Measurements from ENCODE around the gene HSPA12A.

HSPA12A gene

GRCh38 chr10:116728526-116729096 lies 13.8 kb downstream of the HSPA12A start (continued):
- no peak for TF ChIP-seq HOXC10 (CRISPR knock-in tag; IDR thresholded peaks at IDR 0.05)

- ChIA-PET POLR2A (no interaction called here), CTCF (interaction anchor here (0.7 to 2.1 kb wide), 2 partner anchors 11 to 451 kb away, joined by 3 to 7 read pairs; no protein-coding TSS in a partner anchor)
- Histone ChIP-seq H3K36me3 (ENCODE audit: control insufficient read depth in 2 of 2, insufficient read depth in 1 of 2, low read length in 2 of 2) (no peaks in the 10 kb centered on the region), H3K4me3 (ENCODE audit: low read depth, low read length) (no peak overlapping the region), H3K9me3 (ENCODE audit: control insufficient read depth, insufficient read depth, low read depth, low read length) (no peaks in the 10 kb centered on the region), H3K4me1 (ENCODE audit: control insufficient read depth, insufficient read depth, low read length) (peaks cover 4% of the 10 kb centered on the region; the same call in 1 of the 2 replicates), H3K27ac (ENCODE audit: extremely low read depth, low read depth, low read length) (no peak overlapping the region)
- no peak for TF ChIP-seq TCF7L2 (IDR thresholded peaks at IDR 0.05; ENCODE audit: borderline replicate concordance, low read depth, low read length)
- no peak for TF ChIP-seq ZNF580 (tag by site-specific recombination; IDR thresholded peaks at IDR 0.05)
- no peak for TF ChIP-seq ZNF701 (tag by site-specific recombination; IDR thresholded peaks at IDR 0.05)
- no peak for TF ChIP-seq ZNF600 (tag by site-specific recombination; IDR thresholded peaks at IDR 0.05)
- TF ChIP-seq ZNF510 (tag by site-specific recombination; IDR thresholded peaks at IDR 0.05; ENCODE audit: insufficient replicate concordance), result no peak
- no peak for TF ChIP-seq ZNF558 (tag by site-specific recombination; IDR thresholded peaks at IDR 0.05)
- TF ChIP-seq ZNF19 (tag by site-specific recombination; IDR thresholded peaks at IDR 0.05; ENCODE audit: low read depth), result no peak
- TF ChIP-seq ZNF707 (tag by site-specific recombination; IDR thresholded peaks at IDR 0.05), result no peak
- no peak for TF ChIP-seq ZBTB7A (tag by site-specific recombination; IDR thresholded peaks at IDR 0.05; ENCODE audit: low read depth)
- no peak for TF ChIP-seq ZNF555 (tag by site-specific recombination; conservative IDR thresholded peaks at IDR 0.05)
- no peak for TF ChIP-seq ZNF140 (tag by site-specific recombination; IDR thresholded peaks at IDR 0.05)
- no peak for TF ChIP-seq ZNF10 (tag by site-specific recombination; IDR thresholded peaks at IDR 0.05)
- TF ChIP-seq ZNF274 (IDR thresholded peaks at IDR 0.05; ENCODE audit: low read length), result no peak
- TF ChIP-seq ZNF274 (tag by site-specific recombination; IDR thresholded peaks at IDR 0.05; ENCODE audit: borderline replicate concordance), result no peak
- TF ChIP-seq RBAK (tag by site-specific recombination; IDR thresholded peaks at IDR 0.05), result no peak
- TF ChIP-seq ZNF449 (tag by site-specific recombination; IDR thresholded peaks at IDR 0.05), result no peak
- no peak for TF ChIP-seq BCL11B (tag by site-specific recombination; IDR thresholded peaks at IDR 0.05; ENCODE audit: low read depth)
- no peak for TF ChIP-seq KLF17 (tag by site-specific recombination; IDR thresholded peaks at IDR 0.05)
Observed at GRCh38 chr10:116723428-116724281, 18.7 kb downstream of the HSPA12A start.

- Histone ChIP-seq H3K4me1 (ENCODE audit: control insufficient read depth, insufficient read depth, low read length) (peaks cover 4% of the 10 kb centered on the region; the same call in 1 of the 2 replicates), H3K4me3 (ENCODE audit: low read depth, low read length) (no peak overlapping the region), H3K36me3 (ENCODE audit: control insufficient read depth in 2 of 2, insufficient read depth in 1 of 2, low read length in 2 of 2) (no peaks in the 10 kb centered on the region), H3K27ac (ENCODE audit: extremely low read depth, low read depth, low read length) (no peak overlapping the region), H3K9me3 (ENCODE audit: control insufficient read depth, insufficient read depth, low read depth, low read length) (no peaks in the 10 kb centered on the region)
- ChIA-PET POLR2A (no interaction called here), CTCF (interaction anchor here (2.1 kb wide), 1 partner anchor 452 kb away, joined by 7 read pairs; no protein-coding TSS in a partner anchor)
- TF ChIP-seq GLIS2 (tag by site-specific recombination; IDR thresholded peaks at IDR 0.05) (0 out of 2 replicates have a peak, but pooled peaks have one; percentile 34), BCL6B (tag by site-specific recombination; IDR thresholded peaks at IDR 0.05) (no peak), ZNF830 (tag by site-specific recombination; IDR thresholded peaks at IDR 0.05; ENCODE audit: low read depth) (no peak), ZFP37 (tag by site-specific recombination; IDR thresholded peaks at IDR 0.05) (no peak), ZNF473 (tag by site-specific recombination; IDR thresholded peaks at IDR 0.05) (no peak)
Observed at GRCh38 chr10:116722736-116723427, 19.5 kb downstream of the HSPA12A start.

Measured in HEK293 (cell line).